ENCODE measurements around the gene MSRB3.

- TF ChIP-seq CTCF (IDR thresholded peaks at IDR 0.05) (no peak), POLR2A (IDR thresholded peaks at IDR 0.05) (no peak)
Measured at GRCh38 chr12:65461017-65461416, 182.5 kb downstream of the MSRB3 start.

Measured in thyroid gland (tissue), 4 donors.